GM19438 (cell line): Measurements from ENCODE around the gene RAB40AL.

ENCODE experiments used
- ATAC-seq: cut with Tn5 transposase; IDR thresholded peaks from one replicate; pipeline ENCODE4 v1.9.1; 2021; ENCODE audit warnings: low read depth; ENCODE audit not compliant: unreplicated experiment

Gene RAB40AL

DNA sequence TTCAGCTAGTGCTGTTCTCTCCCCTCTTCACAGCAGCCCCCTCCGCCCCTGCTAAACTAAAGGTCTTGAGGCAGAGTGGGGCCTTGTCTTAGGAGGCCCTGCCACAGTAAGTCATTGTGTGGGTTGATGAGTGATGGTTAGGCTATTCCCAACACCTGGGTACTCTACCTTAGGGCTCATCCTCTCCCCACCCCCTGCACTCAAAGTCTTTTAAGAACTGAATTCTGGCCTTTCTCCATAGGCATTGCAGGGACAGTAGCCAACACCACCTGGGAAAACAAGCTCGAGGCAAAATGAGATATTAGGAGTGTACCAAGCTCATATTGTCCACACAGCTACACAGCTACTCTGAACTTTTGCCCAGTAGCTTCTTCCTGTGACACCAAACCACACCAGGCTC is 42.5 kb downstream of the RAB40AL start:
- ATAC-seq = no peak

DNA sequence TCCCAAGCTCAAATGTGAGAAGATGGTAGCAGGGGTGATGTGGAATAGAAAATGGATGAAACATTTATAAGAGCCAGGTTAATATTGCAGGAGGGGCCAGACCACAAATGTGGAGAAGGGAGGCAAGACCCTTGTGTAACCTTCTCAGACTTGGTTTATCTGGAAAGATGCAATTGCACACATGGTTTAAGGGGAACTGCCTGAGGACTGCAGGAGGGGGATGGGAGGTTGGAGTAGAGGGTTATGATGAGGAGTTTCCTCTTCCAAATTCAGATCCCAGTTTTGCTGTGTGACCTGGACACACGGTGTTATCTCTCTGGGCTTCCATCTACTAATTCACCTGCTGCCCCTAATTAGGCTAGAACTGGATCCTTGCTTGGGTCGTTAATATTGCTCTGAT is 46.1 kb downstream of the RAB40AL start:
- no peak for ATAC-seq

DNA sequence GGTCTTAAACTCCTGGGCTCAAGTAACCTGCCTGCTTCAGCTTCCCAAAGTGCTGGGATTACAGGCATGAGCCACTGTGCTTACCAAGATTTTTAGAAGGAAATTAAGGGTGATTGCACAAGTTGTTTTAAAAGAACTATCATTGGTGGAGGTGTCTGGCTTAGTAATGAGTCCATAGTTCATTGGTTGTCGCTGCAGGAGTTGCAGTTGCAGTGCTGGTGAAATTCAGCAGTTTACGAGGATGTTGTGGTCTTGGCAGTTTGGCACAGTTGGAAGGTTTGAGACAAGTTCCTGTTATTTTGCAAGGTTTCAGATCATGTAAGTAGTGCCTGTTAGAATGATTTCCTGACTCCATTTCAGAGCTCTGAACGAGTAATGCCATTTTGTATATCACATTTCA is 48.1 kb downstream of the RAB40AL start:
- no peak for ATAC-seq
